GM12878 (cell line): ENCODE results near the gene FPGS. TPM values are rescaled to one million over a fixed set of nuclear protein-coding genes. Genes with fewer than 3 reads are reported as not detected.

Experiments
- BACH1 ChIP-seq: fragments of 450-650 bp; IDR thresholded peaks from 2 replicates; pipeline ENCODE4 v1.6.1; 2017; ENCODE audit warnings: mild to moderate bottlenecking, borderline replicate concordance
- CEBPB ChIP-seq, 2 experiments: fragments of 150-350 bp in 1 of 2; IDR thresholded peaks; 2 replicates each; pipeline ENCODE4 v1.6.1; 2012 to 2014; ENCODE audit warnings: low read depth in 2 of 2, low read length in 2 of 2, borderline replicate concordance in 1 of 2, inconsistent platforms in 1 of 2
- CREB1 ChIP-seq: IDR thresholded peaks from 2 replicates; pipeline ENCODE4 v1.6.1; 2012; ENCODE audit warnings: low read depth, mild to moderate bottlenecking, inconsistent platforms
- DPF2 ChIP-seq: fragments of 450-650 bp; IDR thresholded peaks from 2 replicates; pipeline ENCODE4 v1.6.1; 2017; ENCODE audit warnings: mild to moderate bottlenecking
- E4F1 ChIP-seq: fragments of 450-650 bp; IDR thresholded peaks from 2 replicates; pipeline ENCODE4 v1.6.1; 2018; ENCODE audit warnings: borderline replicate concordance, mild to moderate bottlenecking; ENCODE audit not compliant: partially characterized antibody
- HDAC6 ChIP-seq: fragments of 200-600 bp; sonication (generic); IDR thresholded peaks from one replicate; pipeline ENCODE4 v1.8.0; 2017; ENCODE audit warnings: antibody characterized with exemption; ENCODE audit not compliant: unreplicated experiment
- IRF5 ChIP-seq: fragments of 450-650 bp; IDR thresholded peaks from 2 replicates; pipeline ENCODE4 v1.6.1; 2017; ENCODE audit warnings: borderline replicate concordance
- JUNB ChIP-seq: IDR thresholded peaks from 2 replicates; pipeline ENCODE4 v1.6.1; 2016; ENCODE audit warnings: antibody characterized with exemption, mild to moderate bottlenecking
- JUND ChIP-seq: IDR thresholded peaks from 2 replicates; pipeline ENCODE4 v1.6.1; 2012; ENCODE audit warnings: low read depth, mild to moderate bottlenecking, low read length, improper control_type of control experiment, moderate library complexity
- KAT2A ChIP-seq: conservative IDR thresholded peaks from 2 replicates; pipeline ENCODE4 v1.6.1; 2011; ENCODE audit warnings: low read depth, low read length; ENCODE audit not compliant: control insufficient read depth
- KLF5 ChIP-seq: fragments of 450-650 bp; IDR thresholded peaks from 2 replicates; pipeline ENCODE4 v1.6.1; 2014; ENCODE audit warnings: mild to moderate bottlenecking; ENCODE audit not compliant: partially characterized antibody
- MTA2 ChIP-seq: fragments of 450-650 bp; IDR thresholded peaks from 2 replicates; pipeline ENCODE4 v1.6.1; 2016; ENCODE audit warnings: low read depth, mild to moderate bottlenecking, moderate library complexity
- MYB ChIP-seq: fragments of 150-350 bp; IDR thresholded peaks from 2 replicates; pipeline ENCODE4 v1.6.1; 2014; ENCODE audit warnings: mild to moderate bottlenecking, low read depth, low read length, borderline replicate concordance
- NR2C1 ChIP-seq: fragments of 450-650 bp; IDR thresholded peaks from 2 replicates; pipeline ENCODE4 v1.6.1; 2017; ENCODE audit warnings: antibody characterized with exemption, mild to moderate bottlenecking, moderate library complexity
- NR2C2 ChIP-seq: IDR thresholded peaks from 2 replicates; pipeline ENCODE4 v1.6.1; 2011; ENCODE audit warnings: borderline replicate concordance, low read depth; ENCODE audit not compliant: control insufficient read depth, insufficient read length
- PAX5 ChIP-seq: IDR thresholded peaks from 2 replicates; pipeline ENCODE4 v1.6.1; 2011; ENCODE audit warnings: low read depth, low read length, borderline replicate concordance
- RAD21 ChIP-seq: IDR thresholded peaks from 2 replicates; pipeline ENCODE4 v1.6.1; 2011; ENCODE audit warnings: mild to moderate bottlenecking, low read depth, low read length, moderate library complexity; ENCODE audit not compliant: insufficient read depth
- RFX5 ChIP-seq: IDR thresholded peaks from 2 replicates; pipeline ENCODE4 v1.6.1; 2011; ENCODE audit warnings: low read depth, low read length, improper control_type of control experiment
- RUNX3 ChIP-seq: IDR thresholded peaks from 2 replicates; pipeline ENCODE4 v1.6.1; 2012; ENCODE audit warnings: low read length, inconsistent platforms
- SIN3A ChIP-seq: IDR thresholded peaks from 2 replicates; pipeline ENCODE4 v1.6.1; 2012; ENCODE audit warnings: low read depth, low read length, improper control_type of control experiment
- SIX5 ChIP-seq: IDR thresholded peaks from 2 replicates; pipeline ENCODE4 v1.6.1; 2011; ENCODE audit warnings: mild to moderate bottlenecking, low read depth, low read length, moderate library complexity; ENCODE audit not compliant: severe bottlenecking
- STAT1 ChIP-seq: fragments of 450-650 bp; conservative IDR thresholded peaks from 2 replicates; pipeline ENCODE4 v1.6.1; 2014; ENCODE audit warnings: antibody characterized with exemption, mild to moderate bottlenecking
- YY1 ChIP-seq: IDR thresholded peaks from 2 replicates; pipeline ENCODE4 v1.6.1; 2011; ENCODE audit warnings: low read depth, mild to moderate bottlenecking, low read length
- ZBTB33 ChIP-seq: fragments of 450-650 bp; IDR thresholded peaks from 2 replicates; pipeline ENCODE4 v1.6.1; 2017; ENCODE audit warnings: mild to moderate bottlenecking
- ZNF384 ChIP-seq: IDR thresholded peaks from 2 replicates; pipeline ENCODE4 v1.6.1; 2012; ENCODE audit warnings: low read depth, mild to moderate bottlenecking, low read length, improper control_type of control experiment, borderline replicate concordance
- ZZZ3 ChIP-seq: IDR thresholded peaks from 2 replicates; pipeline ENCODE4 v1.6.1; 2011; ENCODE audit warnings: low read depth; ENCODE audit not compliant: control insufficient read depth, insufficient read length
- polyA plus RNA-seq, 11 experiments: library from polyadenylated mRNA; depleted of rRNA in 4 of 11; unstranded in 6 of 11; stranded (reverse) in 5 of 11; fragments of >200 nt; fragmentation: Nextera tagmentation in 4 of 11; fragmentation: Illumina TruSeq in 1 of 11; extraction: Ambion mirVana in 4 of 11; extraction: Trizol in 1 of 11; gene quantifications; 1 replicate in 1 of 11; 2 replicates in 10 of 11; pipeline versions ENCODE4 v1.2.1 to v1.2.3, GENCODE V29; 2011 to 2016; ENCODE audit warnings: inconsistent platforms in 2 of 11, missing spikeins in 2 of 11, low read depth in 1 of 11
- total RNA-seq, 4 experiments: library from RNA; depleted of rRNA in 3 of 4; stranded (reverse); fragments of >200 nt in 3 of 4; fragmentation: Illumina TruSeq in 1 of 4; extraction: Trizol in 1 of 4; gene quantifications; 2 replicates each; pipeline versions ENCODE4 v1.2.1 to v1.2.3, GENCODE V29; 2013 to 2021

Gene FPGS
- total and polyA plus RNA-seq, 10 of the 15 experiments (the other 5 are each of a cell fraction or from before 2014, with no cell fraction given) = 1.2 to 127 (median 80.4) TPM

GRCh38 chr9:127785933-127786772 lies 16.5 kb upstream of the FPGS start, which contains the start of gene CDK9 (continued):
- peak; percentile 82 for TF ChIP-seq SIX5
- TF ChIP-seq KAT2A = no peak
- TF ChIP-seq MYB = no peak
- TF ChIP-seq RUNX3 = no peak
- no peak for TF ChIP-seq JUND
- TF ChIP-seq KLF5 = no peak
- TF ChIP-seq CREB1 = no peak
- no peak for TF ChIP-seq HDAC6
- no peak for TF ChIP-seq NR2C2
- TF ChIP-seq JUNB = no peak
- no peak for TF ChIP-seq PAX5
- TF ChIP-seq RAD21 = peak; percentile 42; the same call in 1 of the 2 replicates
- TF ChIP-seq E4F1 = no peak
- 0 out of 2 replicates have a peak, but pooled peaks have one; percentile 60 for TF ChIP-seq SIN3A
- peak; percentile 57 for TF ChIP-seq YY1
- no peak for TF ChIP-seq ZZZ3
- peak; percentile 85 for TF ChIP-seq DPF2
- TF ChIP-seq BACH1 = peak; percentile 18; the same call in 1 of the 2 replicates
- TF ChIP-seq STAT1 = 0 out of 2 replicates have a peak, but pooled peaks have one; percentile 28
- TF ChIP-seq NR2C1 = peak; percentile 55
- no peak for TF ChIP-seq ZBTB33
- no peak for TF ChIP-seq IRF5
- no peak for TF ChIP-seq CEBPB (IDR thresholded peaks at IDR 0.05; ENCODE audit: borderline replicate concordance in 1 of 2, low read depth in 2 of 2, low read length in 2 of 2)
- TF ChIP-seq ZNF384 = no peak
- no peak for TF ChIP-seq MTA2
- TF ChIP-seq RFX5 = no peak
